HFF-Myc (cell line): ENCODE results near the gene IBA57.

Experiments
- DNase-seq: peaks from one replicate; pipeline ENCODE4 v3.0.0-alpha.2; 2011; ENCODE audit warnings: low read depth; ENCODE audit errors: extremely low read depth
- H3K4me3 ChIP-seq: replicated peaks from 2 replicates; pipeline ENCODE4 v1.5.1; 2011; ENCODE audit warnings: low read depth, mild to moderate bottlenecking, control low read depth, low read length
- CTCF ChIP-seq: IDR thresholded peaks from 2 replicates; pipeline ENCODE4 v1.5.1; 2012; ENCODE audit warnings: mild to moderate bottlenecking, low read depth, low read length, control low read depth; ENCODE audit errors: missing control alignments

IBA57 gene

GRCh38 chr1:228198977-228199590 is 33.5 kb downstream of the IBA57 start:
- TF ChIP-seq CTCF: no peak
- no peak for DNase-seq

GRCh38 chr1:228204958-228205357 is 39.4 kb downstream of the IBA57 start:
- no peak for DNase-seq
- H3K4me3 ChIP-seq: no peak overlapping the region
- TF ChIP-seq CTCF: no peak

More at GRCh38 chr1:228198977-228199590, 33.5 kb downstream of the IBA57 start:
- H3K4me3 ChIP-seq: no peak overlapping the region

DNA sequence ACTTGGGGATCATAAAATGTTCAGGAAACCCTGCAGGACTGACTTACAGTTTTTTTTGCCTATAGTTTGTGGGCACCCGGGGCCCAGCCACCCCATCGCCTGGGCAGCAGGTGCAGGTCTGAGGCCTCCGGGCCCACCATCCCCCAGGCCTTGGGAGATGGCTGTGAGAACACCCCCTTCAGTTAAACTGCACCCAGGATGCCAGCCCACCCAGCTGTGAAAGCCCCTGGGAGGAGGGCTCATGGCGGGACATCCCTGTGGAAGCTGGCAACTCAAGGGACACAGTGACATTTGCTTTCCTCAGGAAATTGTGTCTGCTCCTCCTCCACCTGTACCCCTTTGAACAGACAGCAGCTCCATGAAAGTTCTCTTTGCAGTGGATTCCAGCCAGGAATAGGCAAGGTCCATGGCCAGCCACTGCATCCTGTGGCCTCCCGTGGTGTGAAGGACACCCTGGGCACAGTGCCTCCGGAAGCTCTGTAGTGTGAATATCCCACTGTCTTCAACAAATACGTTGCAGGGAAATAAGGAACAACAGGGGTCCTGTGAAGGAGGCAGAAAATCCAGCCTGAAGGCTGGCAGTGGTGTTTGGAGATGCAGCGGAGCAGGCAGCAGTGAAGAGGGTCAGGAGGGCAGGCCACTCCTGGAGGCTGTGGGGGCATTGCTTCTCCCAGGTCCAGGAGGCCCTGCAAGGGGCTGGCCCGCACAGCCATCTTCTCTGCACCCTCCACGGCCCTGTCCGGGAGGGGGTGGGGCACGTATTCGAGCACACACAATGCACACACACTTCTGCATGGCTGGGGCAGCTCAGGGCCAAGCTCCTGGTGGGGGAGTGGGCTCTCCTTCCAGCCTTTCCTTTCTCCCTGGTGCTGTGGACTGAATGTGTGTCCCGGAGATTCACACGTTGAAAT is 40.2 kb downstream of the IBA57 start:
- H3K4me3 ChIP-seq: no peak overlapping the region
- DNase-seq: no peak
- TF ChIP-seq CTCF: no peak

- TF ChIP-seq CTCF: no peak
Measured at GRCh38 chr1:228206582-228207351, 41.2 kb downstream of the IBA57 start.

GRCh38 chr1:228207381-228207810 is 41.8 kb downstream of the IBA57 start:
- no peak overlapping the region for H3K4me3 ChIP-seq
- no peak for DNase-seq
- TF ChIP-seq CTCF: no peak

More at GRCh38 chr1:228206582-228207351, 41.2 kb downstream of the IBA57 start:
- no peak for DNase-seq
- no peak overlapping the region for H3K4me3 ChIP-seq

DNA sequence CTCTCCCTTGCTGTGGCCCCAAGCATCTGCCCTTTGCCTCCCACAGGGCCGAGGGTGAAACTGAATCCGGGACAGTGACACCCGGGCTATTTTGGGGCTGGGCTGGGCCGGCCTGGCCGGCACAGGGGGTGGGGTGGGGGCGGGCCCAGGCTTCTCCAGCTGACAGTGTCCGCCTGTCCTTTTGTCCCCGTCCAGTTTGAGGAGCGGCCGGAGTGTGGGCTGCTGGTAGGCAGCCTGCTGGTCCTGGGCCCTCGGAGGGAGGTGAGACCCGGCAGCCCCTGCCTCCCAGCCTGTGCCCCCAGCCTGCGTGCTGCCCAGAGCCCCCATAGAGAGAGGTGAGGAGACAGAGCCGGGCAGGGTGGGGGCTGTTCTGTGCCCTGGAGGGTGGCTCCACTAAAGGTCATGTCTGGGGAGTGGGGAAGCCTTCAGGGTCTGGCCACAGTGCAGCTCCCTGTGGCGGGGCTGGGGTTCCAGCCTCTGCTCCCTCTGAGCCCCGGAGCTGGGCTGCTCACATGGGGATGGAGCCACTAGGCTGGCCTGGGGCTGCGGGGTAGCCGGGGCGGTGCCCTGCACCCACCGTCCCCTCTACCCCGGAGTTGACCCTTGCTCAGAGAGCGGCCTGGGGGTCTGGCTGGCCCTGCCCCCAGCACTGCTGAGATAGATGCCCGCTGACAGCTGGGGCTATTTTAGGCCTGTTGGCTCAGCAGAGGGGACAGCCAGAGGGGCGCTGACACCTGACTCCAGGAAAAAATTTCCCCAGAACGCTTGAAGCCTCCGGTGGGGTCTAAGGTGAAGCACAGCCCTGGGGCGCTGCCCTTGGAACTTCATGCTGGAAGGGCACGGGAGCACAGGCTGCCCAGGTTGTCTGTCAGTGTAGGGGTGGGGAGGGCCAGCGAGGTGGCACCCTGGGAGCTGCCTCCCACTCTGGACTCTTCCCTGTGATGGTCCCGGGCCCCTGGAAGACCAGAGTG is 42.5 kb downstream of the IBA57 start, which contains the start of gene OBSCN:
TSS of gene OBSCN (plus strand) at position 194 of the 971 bp plus-strand sequence. CDS start 3,740 bp downstream, outside the sequence.
- no peak within 1 kb of the TSS for H3K4me3 ChIP-seq
- DNase-seq: no peak
- TF ChIP-seq CTCF: no peak
